ENCODE measurements around the gene CHST2.

CHST2 gene

DNA sequence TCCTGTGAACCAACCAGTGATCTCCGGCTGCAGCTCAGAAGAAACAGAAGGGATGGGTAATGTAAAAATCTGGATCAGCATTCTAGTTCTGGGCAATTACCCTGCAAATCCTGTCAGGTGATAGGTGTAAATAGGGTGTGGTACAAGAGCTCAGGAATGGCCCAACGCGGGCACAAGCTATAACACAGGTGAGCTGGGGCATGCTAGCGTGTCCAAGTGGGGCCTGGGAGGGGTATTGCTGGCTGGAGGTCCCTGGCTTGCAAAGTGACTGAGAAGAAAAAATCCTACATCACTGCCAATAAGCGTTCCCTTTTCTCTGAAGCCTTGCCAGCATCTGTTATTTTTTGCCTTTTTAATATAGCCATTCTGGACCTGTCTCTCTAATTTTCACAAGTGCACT lies 9.7 kb upstream of the CHST2 start:
- no peaks in the 10 kb centered on the region for H3K36me3 ChIP-seq (ENCODE audit: insufficient read depth, low read length)
- TF ChIP-seq EZH2 (IDR thresholded peaks at IDR 0.05) (no peak), POLR2AphosphoS5 (IDR thresholded peaks at IDR 0.05; ENCODE audit: borderline replicate concordance, low read depth, low read length) (no peak), FOXP2 (optimal IDR thresholded peaks at IDR 0.05; ENCODE audit: control extremely low read depth, extremely low read length, insufficient read depth) (no peak)
- H3K4me3 ChIP-seq: no peak overlapping the region
- H3K27ac ChIP-seq: no peak overlapping the region
- no peaks in the 10 kb centered on the region for H3K9me3 ChIP-seq (ENCODE audit: low read depth, low read length)
- no peak for DNase-seq (ENCODE audit: low read depth, low spot score)
- no peak overlapping the region for H3K9ac ChIP-seq (ENCODE audit: insufficient read length)

GRCh38 chr3:143110371-143110770 lies 9.2 kb upstream of the CHST2 start:
- TF ChIP-seq EZH2 (IDR thresholded peaks at IDR 0.05) (no peak), POLR2AphosphoS5 (IDR thresholded peaks at IDR 0.05; ENCODE audit: borderline replicate concordance, low read depth, low read length) (no peak), FOXP2 (optimal IDR thresholded peaks at IDR 0.05; ENCODE audit: control extremely low read depth, extremely low read length, insufficient read depth) (no peak)
- no peak overlapping the region for H3K27ac ChIP-seq

GRCh38 chr3:143118630-143119008 lies 952 bp upstream of the CHST2 start:
- no peaks in the 10 kb centered on the region for H3K9me3 ChIP-seq (ENCODE audit: low read depth, low read length)
- H3K9ac ChIP-seq (ENCODE audit: insufficient read length): no peak overlapping the region
- H3K4me3 ChIP-seq: peak overlapping the region; percentile 83
- no peak for TF ChIP-seq POLR2AphosphoS5 (IDR thresholded peaks at IDR 0.05; ENCODE audit: borderline replicate concordance, low read depth, low read length)
- no peak for TF ChIP-seq EZH2 (IDR thresholded peaks at IDR 0.05)
- no peak for TF ChIP-seq FOXP2 (optimal IDR thresholded peaks at IDR 0.05; ENCODE audit: control extremely low read depth, extremely low read length, insufficient read depth)
- H3K27ac ChIP-seq: no peak overlapping the region
- no peaks in the 10 kb centered on the region for H3K36me3 ChIP-seq (ENCODE audit: insufficient read depth, low read length)
- no peak for DNase-seq (ENCODE audit: low read depth, low spot score)

More at GRCh38 chr3:143110371-143110770, 9.2 kb upstream of the CHST2 start:
- Histone ChIP-seq H3K4me3 (no peak overlapping the region), H3K36me3 (ENCODE audit: insufficient read depth, low read length) (no peaks in the 10 kb centered on the region), H3K9ac (ENCODE audit: insufficient read length) (no peak overlapping the region), H3K9me3 (ENCODE audit: low read depth, low read length) (no peaks in the 10 kb centered on the region)
- no peak for DNase-seq (ENCODE audit: low read depth, low spot score)

- Histone ChIP-seq H3K9me3 (ENCODE audit: low read depth, low read length) (no peaks in the 10 kb centered on the region), H3K4me3 (peak overlapping the region; percentile 83), H3K36me3 (ENCODE audit: insufficient read depth, low read length) (no peaks in the 10 kb centered on the region), H3K9ac (ENCODE audit: insufficient read length) (no peak overlapping the region), H3K27ac (no peak overlapping the region)
- TF ChIP-seq FOXP2 (optimal IDR thresholded peaks at IDR 0.05; ENCODE audit: control extremely low read depth, extremely low read length, insufficient read depth) (no peak), EZH2 (IDR thresholded peaks at IDR 0.05) (no peak), POLR2AphosphoS5 (IDR thresholded peaks at IDR 0.05; ENCODE audit: borderline replicate concordance, low read depth, low read length) (no peak)
- no peak for DNase-seq (ENCODE audit: low read depth, low spot score)
Measured at GRCh38 chr3:143119974-143120715, 574 bp downstream of the CHST2 start.

DNA sequence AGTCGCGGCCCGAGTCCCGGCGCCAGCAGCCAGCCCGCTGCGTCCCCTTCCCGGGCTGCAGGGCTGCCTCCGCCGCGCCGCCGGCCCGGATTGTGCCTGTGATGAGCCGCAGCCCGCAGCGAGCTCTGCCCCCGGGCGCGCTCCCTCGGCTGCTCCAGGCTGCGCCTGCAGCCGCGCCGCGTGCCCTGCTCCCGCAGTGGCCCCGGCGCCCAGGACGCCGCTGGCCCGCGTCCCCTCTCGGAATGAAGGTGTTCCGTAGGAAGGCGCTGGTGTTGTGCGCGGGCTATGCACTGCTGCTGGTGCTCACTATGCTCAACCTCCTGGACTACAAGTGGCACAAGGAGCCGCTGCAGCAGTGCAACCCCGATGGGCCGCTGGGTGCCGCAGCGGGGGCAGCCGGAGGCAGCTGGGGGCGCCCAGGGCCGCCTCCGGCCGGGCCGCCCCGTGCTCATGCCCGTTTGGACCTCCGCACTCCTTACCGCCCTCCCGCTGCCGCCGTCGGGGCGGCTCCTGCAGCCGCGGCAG lies 1.2 kb downstream of the CHST2 start:
- TF ChIP-seq POLR2AphosphoS5 (IDR thresholded peaks at IDR 0.05; ENCODE audit: borderline replicate concordance, low read depth, low read length) (no peak), EZH2 (IDR thresholded peaks at IDR 0.05) (no peak), FOXP2 (optimal IDR thresholded peaks at IDR 0.05; ENCODE audit: control extremely low read depth, extremely low read length, insufficient read depth) (no peak)
- no peaks in the 10 kb centered on the region for H3K9me3 ChIP-seq (ENCODE audit: low read depth, low read length)
- H3K4me3 ChIP-seq: peak overlapping the region; percentile 83
- H3K9ac ChIP-seq (ENCODE audit: insufficient read length): no peak overlapping the region
- no peaks in the 10 kb centered on the region for H3K36me3 ChIP-seq (ENCODE audit: insufficient read depth, low read length)
- H3K27ac ChIP-seq: no peak overlapping the region
- DNase-seq (ENCODE audit: low read depth, low spot score): no peak

DNA sequence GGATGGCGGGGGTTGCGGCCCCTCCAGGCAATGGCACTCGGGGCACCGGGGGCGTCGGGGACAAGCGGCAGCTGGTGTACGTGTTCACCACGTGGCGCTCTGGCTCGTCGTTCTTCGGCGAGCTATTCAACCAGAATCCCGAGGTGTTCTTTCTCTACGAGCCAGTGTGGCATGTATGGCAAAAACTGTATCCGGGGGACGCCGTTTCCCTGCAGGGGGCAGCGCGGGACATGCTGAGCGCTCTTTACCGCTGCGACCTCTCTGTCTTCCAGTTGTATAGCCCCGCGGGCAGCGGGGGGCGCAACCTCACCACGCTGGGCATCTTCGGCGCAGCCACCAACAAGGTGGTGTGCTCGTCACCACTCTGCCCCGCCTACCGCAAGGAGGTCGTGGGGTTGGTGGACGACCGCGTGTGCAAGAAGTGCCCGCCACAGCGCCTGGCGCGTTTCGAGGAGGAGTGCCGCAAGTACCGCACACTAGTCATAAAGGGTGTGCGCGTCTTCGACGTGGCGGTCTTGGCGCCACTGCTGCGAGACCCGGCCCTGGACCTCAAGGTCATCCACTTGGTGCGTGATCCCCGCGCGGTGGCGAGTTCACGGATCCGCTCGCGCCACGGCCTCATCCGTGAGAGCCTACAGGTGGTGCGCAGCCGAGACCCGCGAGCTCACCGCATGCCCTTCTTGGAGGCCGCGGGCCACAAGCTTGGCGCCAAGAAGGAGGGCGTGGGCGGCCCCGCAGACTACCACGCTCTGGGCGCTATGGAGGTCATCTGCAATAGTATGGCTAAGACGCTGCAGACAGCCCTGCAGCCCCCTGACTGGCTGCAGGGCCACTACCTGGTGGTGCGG lies 1.9 kb downstream of the CHST2 start:
- no peak for TF ChIP-seq POLR2AphosphoS5 (IDR thresholded peaks at IDR 0.05; ENCODE audit: borderline replicate concordance, low read depth, low read length)
- no peak for TF ChIP-seq FOXP2 (optimal IDR thresholded peaks at IDR 0.05; ENCODE audit: control extremely low read depth, extremely low read length, insufficient read depth)
- TF ChIP-seq EZH2 (IDR thresholded peaks at IDR 0.05): no peak
- Histone ChIP-seq H3K36me3 (ENCODE audit: insufficient read depth, low read length) (no peaks in the 10 kb centered on the region), H3K27ac (no peak overlapping the region), H3K4me3 (no peak overlapping the region), H3K9ac (ENCODE audit: insufficient read length) (no peak overlapping the region), H3K9me3 (ENCODE audit: low read depth, low read length) (no peaks in the 10 kb centered on the region)
- no peak for DNase-seq (ENCODE audit: low read depth, low spot score)

GRCh38 chr3:143122089-143122430 lies 2.5 kb downstream of the CHST2 start:
- TF ChIP-seq FOXP2 (optimal IDR thresholded peaks at IDR 0.05; ENCODE audit: control extremely low read depth, extremely low read length, insufficient read depth) (no peak), POLR2AphosphoS5 (IDR thresholded peaks at IDR 0.05; ENCODE audit: borderline replicate concordance, low read depth, low read length) (no peak), EZH2 (IDR thresholded peaks at IDR 0.05) (no peak)
- Histone ChIP-seq H3K27ac (no peak overlapping the region), H3K36me3 (ENCODE audit: insufficient read depth, low read length) (no peaks in the 10 kb centered on the region), H3K9ac (ENCODE audit: insufficient read length) (no peak overlapping the region), H3K4me3 (no peak overlapping the region), H3K9me3 (ENCODE audit: low read depth, low read length) (no peaks in the 10 kb centered on the region)
- DNase-seq (ENCODE audit: low read depth, low spot score): no peak

GRCh38 chr3:143122608-143123352 lies 3.2 kb downstream of the CHST2 start:
- Histone ChIP-seq H3K9me3 (ENCODE audit: low read depth, low read length) (no peaks in the 10 kb centered on the region), H3K27ac (no peak overlapping the region), H3K9ac (ENCODE audit: insufficient read length) (no peak overlapping the region), H3K4me3 (no peak overlapping the region), H3K36me3 (ENCODE audit: insufficient read depth, low read length) (no peaks in the 10 kb centered on the region)
- DNase-seq (ENCODE audit: low read depth, low spot score): no peak
- TF ChIP-seq FOXP2 (optimal IDR thresholded peaks at IDR 0.05; ENCODE audit: control extremely low read depth, extremely low read length, insufficient read depth): no peak
- no peak for TF ChIP-seq POLR2AphosphoS5 (IDR thresholded peaks at IDR 0.05; ENCODE audit: borderline replicate concordance, low read depth, low read length)
- no peak for TF ChIP-seq EZH2 (IDR thresholded peaks at IDR 0.05)

Data from SK-N-MC (cell line).